H1 (cell line): Measurements from ENCODE around the gene LRRC49.

Experiments
- SUZ12 ChIP-seq: fragments of 200-600 bp; sonication (generic); IDR thresholded peaks from 2 replicates; pipeline ENCODE4 v1.6.1; 2012; ENCODE audit warnings: mild to moderate bottlenecking, inconsistent platforms, low read length, moderate library complexity, mixed read lengths
- TBP ChIP-seq: IDR thresholded peaks from 2 replicates; pipeline ENCODE4 v1.6.1; 2011; ENCODE audit warnings: low read depth, low read length, improper control_type of control experiment

GRCh38 chr15:71083349-71083748, 190.7 kb downstream of the LRRC49 start:
- TF ChIP-seq SUZ12 = no peak
- TF ChIP-seq TBP = no peak
